Testis (tissue), 3 donors: ENCODE results near the gene COG2. TPM values are rescaled to one million over a fixed set of nuclear protein-coding genes. Genes with fewer than 3 reads are reported as not detected.

Source experiments
- DNase-seq: peaks from one replicate; pipeline ENCODE4 v3.0.0-alpha.2; 2019
- H3K27ac ChIP-seq, 2 donors: fragments of 200-600 bp; sonication (generic); one replicate each; pipeline ENCODE4 v1.5.1; 2019
- H3K27me3 ChIP-seq: fragments of 200-600 bp; sonication (generic); one replicate; pipeline ENCODE4 v1.5.1; 2019
- H3K36me3 ChIP-seq: fragments of 200-600 bp; sonication (generic); one replicate; pipeline ENCODE4 v1.5.1; 2017; ENCODE audit warnings: low read depth; ENCODE audit errors: missing control alignments
- H3K4me1 ChIP-seq: fragments of 200-600 bp; sonication (generic); one replicate; pipeline ENCODE4 v1.5.1; 2019
- H3K4me3 ChIP-seq, 2 donors: fragments of 200-600 bp; sonication (generic); one replicate each; pipeline ENCODE4 v1.5.1; 2017 to 2019
- H3K9me3 ChIP-seq: fragments of 200-600 bp; sonication (generic); one replicate; pipeline ENCODE4 v1.5.1; 2017
- POLR2A ChIP-seq: fragments of 450-650 bp; IDR thresholded peaks from one replicate; pipeline ENCODE4 v1.6.1; 2017; ENCODE audit warnings: antibody characterized with exemption, mild to moderate bottlenecking, moderate library complexity
- WGBS, 2 donors: methylation state at CpG; one replicate each; pipeline ENCODE4 v1.1.5; 2018; 5-methylcytosine and 5-hydroxymethylcytosine counted together
- intact Hi-C: fragments of 100-400 bp; cut with DNase I; formaldehyde crosslinking; loops from one replicate; pipeline ENCODE4 v1.15.1; 2023; ENCODE audit warnings: low total_unique reads
- polyA plus RNA-seq: library from polyadenylated mRNA; stranded (reverse); fragments of 350-450 nt; fragmentation: Illumina TruSeq; extraction: RNeasy Lipid Tissue Mini Kit (QIAGEN cat#74804); gene quantifications from one replicate; pipeline ENCODE4 v1.2.3, GENCODE V29; 2014; ENCODE audit warnings: low read depth, low replicate concordance; ENCODE audit not compliant: insufficient read depth
- total RNA-seq, 2 donors: library from RNA; depleted of rRNA; stranded (reverse); fragments of >200 nt; gene quantifications; one replicate each; pipeline ENCODE4 v1.2.3, GENCODE V29; 2016
- TF ChIP-seq, protein P1 (sequence below), 3 experiments: fragments of 450-650 bp in 2 of 3; fragments of 200-600 bp in 1 of 3; sonication (generic) in 1 of 3; IDR thresholded peaks; one replicate each; pipeline ENCODE4 v1.5.1; 2016 to 2019; ENCODE audit warnings: antibody characterized with exemption in 3 of 3, mild to moderate bottlenecking in 2 of 3, moderate library complexity in 1 of 3

The COG2 gene
- total and polyA plus RNA-seq, 3 donors from 2014 or later = 23.7 to 34.6 (median 29.4) TPM

DNA sequence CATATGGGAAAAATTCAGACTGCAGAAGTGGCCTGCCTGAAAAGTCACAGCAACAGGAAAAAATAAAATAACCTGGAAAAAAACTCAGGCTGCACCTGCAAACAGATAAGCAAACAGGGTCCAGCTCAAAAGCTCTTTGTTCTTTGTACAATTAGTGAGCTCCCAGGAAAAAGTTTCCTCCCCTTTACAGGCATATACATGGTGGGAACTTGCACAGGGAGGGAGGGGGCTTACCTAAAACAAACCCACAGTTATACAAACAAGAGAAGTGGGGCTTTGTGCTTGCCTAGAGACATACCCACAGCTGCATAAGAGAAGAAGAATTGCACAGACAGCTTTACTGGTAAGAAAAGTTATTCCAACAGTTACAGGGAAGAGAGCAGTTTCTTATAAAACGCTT lies 31.7 kb upstream of the COG2 start:
- H3K27me3 ChIP-seq = no peaks in the 10 kb centered on the region
- no peaks in the 10 kb centered on the region for H3K4me1 ChIP-seq
- H3K36me3 ChIP-seq = no peaks in the 10 kb centered on the region
- intact Hi-C loops = no loop called here
- TF ChIP-seq, protein P1, sequence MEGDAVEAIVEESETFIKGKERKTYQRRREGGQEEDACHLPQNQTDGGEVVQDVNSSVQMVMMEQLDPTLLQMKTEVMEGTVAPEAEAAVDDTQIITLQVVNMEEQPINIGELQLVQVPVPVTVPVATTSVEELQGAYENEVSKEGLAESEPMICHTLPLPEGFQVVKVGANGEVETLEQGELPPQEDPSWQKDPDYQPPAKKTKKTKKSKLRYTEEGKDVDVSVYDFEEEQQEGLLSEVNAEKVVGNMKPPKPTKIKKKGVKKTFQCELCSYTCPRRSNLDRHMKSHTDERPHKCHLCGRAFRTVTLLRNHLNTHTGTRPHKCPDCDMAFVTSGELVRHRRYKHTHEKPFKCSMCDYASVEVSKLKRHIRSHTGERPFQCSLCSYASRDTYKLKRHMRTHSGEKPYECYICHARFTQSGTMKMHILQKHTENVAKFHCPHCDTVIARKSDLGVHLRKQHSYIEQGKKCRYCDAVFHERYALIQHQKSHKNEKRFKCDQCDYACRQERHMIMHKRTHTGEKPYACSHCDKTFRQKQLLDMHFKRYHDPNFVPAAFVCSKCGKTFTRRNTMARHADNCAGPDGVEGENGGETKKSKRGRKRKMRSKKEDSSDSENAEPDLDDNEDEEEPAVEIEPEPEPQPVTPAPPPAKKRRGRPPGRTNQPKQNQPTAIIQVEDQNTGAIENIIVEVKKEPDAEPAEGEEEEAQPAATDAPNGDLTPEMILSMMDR (IDR thresholded peaks at IDR 0.05) = no peak
- no peak for TF ChIP-seq POLR2A
- 62 to 65% methylated on average over 1 of the region's 1 CpG for WGBS, 2 donors
- no peak overlapping the region for H3K27ac ChIP-seq
- no peak for DNase-seq
- H3K4me3 ChIP-seq = no peak overlapping the region
- H3K9me3 ChIP-seq = no peaks in the 10 kb centered on the region

DNA sequence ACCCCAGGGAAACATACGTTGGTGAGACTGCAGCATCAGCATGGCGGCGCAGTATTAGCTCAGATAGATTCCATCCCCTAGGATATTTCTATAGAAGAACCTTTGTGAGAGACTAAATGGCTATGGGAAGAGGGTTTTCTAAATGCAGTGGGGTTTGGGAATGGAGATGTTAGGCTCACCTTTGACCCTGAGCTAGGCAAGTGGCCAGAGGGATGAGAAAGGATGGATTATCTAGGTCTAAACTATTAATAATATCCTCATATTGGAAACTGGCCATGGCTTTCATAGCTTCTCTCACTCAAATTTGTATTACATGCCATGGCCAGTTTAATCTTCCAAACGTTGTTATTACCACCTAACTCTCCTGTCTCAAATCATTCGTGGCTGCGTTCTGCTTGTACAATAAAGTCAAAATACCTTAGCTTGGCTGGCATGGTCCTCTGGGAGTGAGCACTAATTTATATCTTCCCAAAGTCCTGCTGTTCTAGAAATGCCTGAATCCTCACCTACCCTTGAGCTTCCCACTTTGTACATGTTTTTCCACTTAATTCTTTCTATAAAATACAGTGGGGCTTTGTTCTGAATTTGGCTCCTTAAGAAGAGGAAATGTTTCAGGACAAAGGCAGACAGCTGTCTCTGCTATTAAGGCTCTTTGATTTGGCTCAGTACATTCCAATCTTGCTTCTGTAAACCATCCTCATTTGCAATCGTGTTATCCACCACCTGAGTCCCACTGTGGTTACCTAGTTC lies 31.0 kb upstream of the COG2 start:
- no peak for DNase-seq
- TF ChIP-seq, protein P1 (IDR thresholded peaks at IDR 0.05) = no peak
- no peak for TF ChIP-seq POLR2A
- 64 to 66% methylated on average over 7 of the region's 7 CpGs for WGBS, 2 donors
- Histone ChIP-seq H3K4me1 (no peaks in the 10 kb centered on the region), H3K9me3 (no peaks in the 10 kb centered on the region), H3K36me3 (no peaks in the 10 kb centered on the region), H3K27ac (no peak overlapping the region), H3K4me3 (no peak overlapping the region), H3K27me3 (no peaks in the 10 kb centered on the region)
- intact Hi-C loops = no loop called here

DNA sequence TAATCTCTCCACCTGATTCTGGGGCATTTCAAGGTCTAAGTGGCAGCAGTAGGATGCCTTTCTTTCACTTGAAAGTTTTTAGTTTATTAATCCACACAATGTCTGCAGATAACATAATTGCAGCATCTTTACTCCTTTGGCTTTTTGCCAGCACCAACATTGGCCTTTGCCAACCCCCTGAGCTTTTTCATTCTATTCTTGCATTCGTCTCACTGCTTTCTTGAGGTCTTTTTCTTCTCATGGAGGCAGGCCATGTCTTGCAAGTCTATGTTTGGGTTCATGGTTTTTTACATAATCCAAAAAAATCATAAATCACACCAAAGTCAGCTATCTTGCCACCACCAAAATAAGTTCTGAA lies 30.4 kb upstream of the COG2 start:
- no peak for DNase-seq
- WGBS, 2 donors = 32 to 61% methylated on average over 1 of the region's 1 CpG
- Histone ChIP-seq H3K27ac (no peak overlapping the region), H3K4me3 (no peak overlapping the region), H3K36me3 (no peaks in the 10 kb centered on the region), H3K9me3 (no peaks in the 10 kb centered on the region), H3K4me1 (no peaks in the 10 kb centered on the region), H3K27me3 (no peaks in the 10 kb centered on the region)
- intact Hi-C loops = no loop called here
- TF ChIP-seq, protein P1 (IDR thresholded peaks at IDR 0.05) = no peak
- no peak for TF ChIP-seq POLR2A

DNA sequence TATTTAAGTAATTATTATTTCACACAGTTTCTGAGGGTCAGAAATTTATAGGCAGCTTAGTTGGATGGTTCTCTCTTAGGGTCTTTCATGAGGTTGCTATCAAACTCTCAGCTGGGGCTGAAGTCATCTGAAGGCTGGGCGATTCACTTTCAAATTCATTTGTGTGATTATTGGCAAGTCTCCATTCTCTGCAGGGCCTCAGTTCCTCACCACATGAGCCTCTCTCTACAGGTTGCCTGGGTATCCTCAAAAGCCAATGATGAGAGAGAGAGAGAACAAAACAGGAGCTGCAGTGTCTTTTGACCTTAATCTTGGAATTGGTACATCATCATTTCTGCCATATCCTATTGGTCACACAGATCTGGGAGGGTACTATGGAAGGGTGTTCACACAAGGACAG lies 29.6 kb upstream of the COG2 start:
- H3K9me3 ChIP-seq = no peaks in the 10 kb centered on the region
- no peak for DNase-seq
- H3K36me3 ChIP-seq = no peaks in the 10 kb centered on the region
- no peaks in the 10 kb centered on the region for H3K4me1 ChIP-seq
- no peak overlapping the region for H3K27ac ChIP-seq
- intact Hi-C loops = no loop called here
- no peaks in the 10 kb centered on the region for H3K27me3 ChIP-seq
- 84 to 86% methylated on average over 1 of the region's 1 CpG for WGBS, 2 donors
- TF ChIP-seq POLR2A = no peak
- TF ChIP-seq, protein P1 (IDR thresholded peaks at IDR 0.05) = no peak
- no peak overlapping the region for H3K4me3 ChIP-seq

DNA sequence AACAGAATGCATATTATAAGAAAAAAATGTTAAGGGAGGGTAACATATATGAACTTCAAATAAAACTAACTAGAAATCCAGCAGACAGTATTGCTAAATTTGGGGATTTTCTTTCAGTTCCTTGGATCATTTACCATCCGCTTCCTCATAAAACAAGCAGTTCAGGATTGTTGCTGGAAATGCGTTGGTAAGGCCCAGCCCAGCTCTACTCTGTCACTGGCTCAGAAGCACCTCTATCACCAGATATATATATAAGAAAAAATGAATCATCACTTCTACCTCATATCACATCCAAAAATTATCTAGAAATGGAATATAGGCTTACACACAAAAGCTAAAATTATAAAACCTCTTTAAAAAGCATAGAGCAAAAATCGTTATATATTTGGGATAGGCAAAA lies 28.2 kb upstream of the COG2 start:
- intact Hi-C loops = no loop called here
- TF ChIP-seq, protein P1 (IDR thresholded peaks at IDR 0.05) = no peak
- TF ChIP-seq POLR2A = no peak
- Histone ChIP-seq H3K4me1 (no peaks in the 10 kb centered on the region), H3K4me3 (no peak overlapping the region), H3K27me3 (no peaks in the 10 kb centered on the region), H3K9me3 (no peaks in the 10 kb centered on the region), H3K36me3 (no peaks in the 10 kb centered on the region), H3K27ac (no peak overlapping the region)
- 90 to 94% methylated on average over 3 of the region's 3 CpGs for WGBS, 2 donors
- DNase-seq = no peak
